Aorta (tissue), 5 donors: ENCODE data around the gene SBK1. TPM values are rescaled to one million over a fixed set of nuclear protein-coding genes. Genes with fewer than 3 reads are reported as not detected.
A peak's percentile ranks its signal among the peaks of the same experiment; 100 is the strongest.
"Not testable (repeated sequence)": the region's sequence is repeated elsewhere in the genome, so short reads cannot be mapped to it uniquely, and the experiment has no call there.

ENCODE experiments used
- ATAC-seq: fragments of 200-7000 bp; cut with Tn5 transposase; one replicate; pipeline ENCODE4 v1.9.1; 2022; ENCODE audit warnings: moderate library complexity; ENCODE audit not compliant: low FRiP score
- DNase-seq, 2 donors: peaks; one replicate each; pipeline ENCODE4 v3.0.0-alpha.2; 2020
- H3K27ac ChIP-seq, 2 donors: one replicate each; pipeline ENCODE4 v1.5.1; 2013; ENCODE audit warnings: low read length in 2 of 2, mild to moderate bottlenecking in 2 of 2, moderate library complexity in 2 of 2, control low read depth in 1 of 2, inconsistent platforms in 1 of 2, low read depth in 1 of 2
- H3K27me3 ChIP-seq, 2 donors: one replicate each; pipeline ENCODE4 v1.6.1; 2013; ENCODE audit warnings: control low read depth in 1 of 2, low read length in 1 of 2, mild to moderate bottlenecking in 1 of 2, moderate library complexity in 1 of 2; ENCODE audit not compliant: insufficient read depth in 2 of 2, control insufficient read depth in 1 of 2
- H3K36me3 ChIP-seq, 2 donors: one replicate each; pipeline ENCODE4 v1.6.1; 2013; ENCODE audit warnings: control low read depth in 1 of 2, low read length in 1 of 2, mild to moderate bottlenecking in 1 of 2; ENCODE audit not compliant: insufficient read depth in 2 of 2, control insufficient read depth in 1 of 2
- H3K4me1 ChIP-seq, 2 donors: one replicate each; pipeline ENCODE4 v1.6.1; 2013; ENCODE audit warnings: low read length in 2 of 2, control low read depth in 1 of 2, mild to moderate bottlenecking in 1 of 2, moderate library complexity in 1 of 2; ENCODE audit not compliant: insufficient read depth in 2 of 2, control insufficient read depth in 1 of 2
- H3K4me3 ChIP-seq, 2 donors: one replicate each; pipeline ENCODE4 v1.5.1; 2013; ENCODE audit warnings: low read length in 2 of 2, control low read depth in 1 of 2, mild to moderate bottlenecking in 1 of 2
- H3K9me3 ChIP-seq: one replicate; pipeline ENCODE4 v1.6.1; 2013; ENCODE audit warnings: mild to moderate bottlenecking, low read length; ENCODE audit not compliant: control insufficient read depth
- WGBS, 2 donors: extraction: QIAGEN DNeasy Blood & Tissue Kit; methylation state at CpG; one replicate each; pipeline ENCODE4 v1.1.7; 2013; 5-methylcytosine and 5-hydroxymethylcytosine counted together
- intact Hi-C, 2 donors: fragments of 100-400 bp; cut with DNase I; formaldehyde crosslinking; loops; one replicate each; pipeline versions ENCODE4 v1.14.2 to v1.15.0; 2022
- long read RNA-seq, 2 donors: library from polyadenylated mRNA; unstranded; transcript quantifications; one replicate each; pipeline ENCODE4 v2.0.0, GENCODE V29; 2020 to 2021
- polyA plus RNA-seq, 2 donors: library from polyadenylated mRNA; stranded (reverse); fragments of 200-250 nt; gene quantifications; one replicate each; pipeline ENCODE4 v1.2.3, GENCODE V29; 2013
- total RNA-seq, 2 donors: library from RNA; stranded (reverse); fragmentation: NEBNext Ultra II Directional; extraction: Animal tissue kit (Norgen Biotek cat#: 25700); gene quantifications; one replicate each; pipeline ENCODE4 v1.2.1, GENCODE V29; 2021
- donor health status: healthy with polysubstance abuse.
- donor health status: Bipolar disorder and iron deficiency.
- donor health status: DM: no; HTN: no; CAD: no.
- donor health status: DM: no; HTN: no; CAD: no.
- donor health status: DM: yes; HTN: yes; CAD: no.

SBK1 gene
- total RNA-seq (under 1 TPM; 0.16 to 0.33 TPM), polyA plus RNA-seq (under 1 TPM in 1 of 2 donors, not detected in 1; 0.03 TPM)
- long read RNA-seq, donor 1 = 0 reads
- long read RNA-seq, donor 2 = 0 reads

GRCh38 chr16:28291651-28292626, at the start of gene SBK1:
Gene SBK1, plus strand, starts transcription at chr16:28292525. Its CDS starts 24,867 bp downstream, at chr16:28317392.
- no peak within 1 kb of the TSS for H3K27ac ChIP-seq
- DNase-seq (peak; percentile 71 to 85), ATAC-seq (peak; percentile 82)
- 2% methylated on average over 58 to 88 of the region's 88 CpGs for WGBS, 2 donors
- H3K9me3 ChIP-seq = no peaks in the 10 kb centered on the region
- no peaks in the 10 kb centered on the region for H3K27me3 ChIP-seq
- peak within 1 kb of the TSS; percentile 73 to 82 for H3K4me3 ChIP-seq
- intact Hi-C loops = no loop called here
- H3K4me1 ChIP-seq = no peaks in the 10 kb centered on the region
- no peaks in the 10 kb centered on the region for H3K36me3 ChIP-seq

- H3K27ac ChIP-seq, ATAC-seq, DNase-seq, H3K4me1 ChIP-seq, H3K27me3 ChIP-seq, H3K9me3 ChIP-seq, H3K36me3 ChIP-seq, intact Hi-C loops, H3K4me3 ChIP-seq: not testable (repeated sequence)
- 73 to 86% methylated on average over 2 of the region's 2 CpGs for WGBS, 2 donors
Observed at GRCh38 chr16:28249483-28249882, 42.8 kb upstream of the SBK1 start.

- Histone ChIP-seq H3K9me3 (no peaks in the 10 kb centered on the region), H3K36me3 (no peaks in the 10 kb centered on the region), H3K4me3 (no peak overlapping the region), H3K4me1 (no peaks in the 10 kb centered on the region), H3K27ac (no peak overlapping the region), H3K27me3 (no peaks in the 10 kb centered on the region)
- DNase-seq (no peak), ATAC-seq (no peak)
- 44 to 52% methylated on average over 3 of the region's 3 CpGs for WGBS, 2 donors
- intact Hi-C loops = no loop called here
Observed at GRCh38 chr16:28250999-28251398, 41.3 kb upstream of the SBK1 start.

- WGBS, 2 donors = 91 to 95% methylated on average over 6 of the region's 6 CpGs
- no peak for DNase-seq
- H3K4me1 ChIP-seq = no peaks in the 10 kb centered on the region
- no peaks in the 10 kb centered on the region for H3K27me3 ChIP-seq
- no peak for ATAC-seq
- H3K36me3 ChIP-seq = no peaks in the 10 kb centered on the region
- H3K4me3 ChIP-seq = no peak overlapping the region
- H3K9me3 ChIP-seq = no peaks in the 10 kb centered on the region
- intact Hi-C loops = no loop called here
- H3K27ac ChIP-seq = no peak overlapping the region
Observed at GRCh38 chr16:28254158-28254557, 38.2 kb upstream of the SBK1 start.

- Histone ChIP-seq H3K27ac (no peak overlapping the region), H3K4me1 (no peaks in the 10 kb centered on the region), H3K4me3 (no peak overlapping the region), H3K36me3 (no peaks in the 10 kb centered on the region), H3K27me3 (no peaks in the 10 kb centered on the region), H3K9me3 (no peaks in the 10 kb centered on the region)
- intact Hi-C loops = no loop called here
- no peak for ATAC-seq
- 87 to 89% methylated on average over 12 of the region's 12 CpGs for WGBS, 2 donors
- DNase-seq = no peak
Observed at GRCh38 chr16:28255838-28256237, 36.5 kb upstream of the SBK1 start.

DNA sequence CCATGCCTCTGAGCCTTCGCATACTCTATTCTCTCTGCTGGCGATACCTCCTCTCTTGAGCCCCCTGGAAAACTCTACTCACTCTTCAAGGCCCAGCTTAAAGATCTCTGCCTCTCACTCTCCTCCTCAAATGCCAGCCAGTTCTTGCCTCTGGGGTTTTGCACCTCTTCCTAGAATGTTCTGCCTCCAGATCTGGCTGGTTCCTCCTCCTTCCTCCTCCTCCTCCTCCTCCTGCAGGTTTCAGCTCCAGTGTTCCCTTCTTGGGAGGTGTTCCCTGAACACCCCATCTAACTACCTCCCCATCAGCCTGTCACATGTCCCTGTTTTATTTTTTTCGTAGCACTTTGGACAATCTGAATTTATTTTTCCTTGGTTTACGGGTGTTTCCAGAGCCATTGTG, 35.1 kb upstream of the SBK1 start:
- no peaks in the 10 kb centered on the region for H3K4me1 ChIP-seq
- H3K27me3 ChIP-seq = no peaks in the 10 kb centered on the region
- no peaks in the 10 kb centered on the region for H3K9me3 ChIP-seq
- 66 to 80% methylated on average over 4 of the region's 4 CpGs for WGBS, 2 donors
- H3K4me3 ChIP-seq = no peak overlapping the region
- ATAC-seq (no peak), DNase-seq (no peak)
- intact Hi-C loops = no loop called here
- no peaks in the 10 kb centered on the region for H3K36me3 ChIP-seq
- no peak overlapping the region for H3K27ac ChIP-seq

DNA sequence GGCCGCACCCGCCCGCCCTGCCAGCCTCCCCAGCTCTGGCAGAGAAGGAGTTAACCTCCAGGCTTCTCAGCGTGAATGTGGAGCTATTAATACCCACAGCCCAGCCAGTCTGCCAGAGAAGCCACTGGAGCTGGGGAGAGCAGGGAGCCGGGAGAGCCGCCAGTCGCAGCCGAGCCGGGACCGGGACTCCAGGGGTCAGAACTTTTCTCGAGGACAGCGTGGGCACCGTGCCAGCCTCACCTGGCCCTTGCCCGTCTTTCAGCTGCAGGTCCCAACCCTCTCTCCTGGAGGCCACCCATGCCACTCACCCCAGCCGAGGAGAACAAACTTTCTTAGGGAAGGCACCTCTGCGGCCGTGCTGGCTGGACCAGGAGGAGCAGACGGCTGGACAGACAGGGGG, 33.8 kb upstream of the SBK1 start:
- no peaks in the 10 kb centered on the region for H3K36me3 ChIP-seq
- DNase-seq = peak; percentile 60 to 80
- WGBS, 2 donors = 1 to 2% methylated on average over 18 of the region's 18 CpGs
- intact Hi-C loops = no loop called here
- H3K4me1 ChIP-seq = no peaks in the 10 kb centered on the region
- H3K27me3 ChIP-seq = no peaks in the 10 kb centered on the region
- no peak overlapping the region for H3K4me3 ChIP-seq
- no peak overlapping the region for H3K27ac ChIP-seq
- ATAC-seq = peak; percentile 33
- no peaks in the 10 kb centered on the region for H3K9me3 ChIP-seq

GRCh38 chr16:28259091-28259780, 33.1 kb upstream of the SBK1 start:
- 17 to 20% methylated on average over 28 to 29 of the region's 29 CpGs for WGBS, 2 donors
- Histone ChIP-seq H3K4me1 (no peaks in the 10 kb centered on the region), H3K4me3 (no peak overlapping the region), H3K9me3 (no peaks in the 10 kb centered on the region), H3K27me3 (no peaks in the 10 kb centered on the region), H3K36me3 (no peaks in the 10 kb centered on the region), H3K27ac (no peak overlapping the region)
- DNase-seq = no peak
- peak; percentile 12 for ATAC-seq
- intact Hi-C loops = no loop called here
